K562 (cell line): ENCODE results near the gene DGKK. TPM values are rescaled to one million over a fixed set of nuclear protein-coding genes. Genes with fewer than 3 reads are reported as not detected.

Experiments used
- ATAC-seq: fragments of 200-7000 bp; cut with Tn5 transposase; 3 replicates; pipeline ENCODE4 v1.9.1; 2020; ENCODE audit warnings: moderate library complexity
- BruUV-seq: library from RNA; stranded (reverse); fragments of 400-500 nt; replicated peaks from 2 replicates; lab custom pipeline; 2021; lab: Mats Ljungman, UMichigan
- CTCF ChIA-PET: fragments of 300-600 bp; formaldehyde crosslinking; extraction: SDS; loops from one replicate; lab custom pipeline; 2021; ENCODE audit warnings: low intra/inter-chr PET ratio; lab: Yijun Ruan, JAX
- POLR2A ChIA-PET: fragments of 300-600, 350-650 bp; sonication (Branson Sonifier 250); formaldehyde crosslinking; extraction: SDS; loops from one replicate; lab custom pipeline; 2021; ENCODE audit warnings: antibody characterized with exemption, inconsistent platforms; lab: Yijun Ruan, JAX
- DNase-seq, 4 experiments: peaks; one replicate each; pipeline versions ENCODE4 v3.0.0 to v3.0.0-alpha.2; 2011 to 2018; ENCODE audit warnings: low spot score in 3 of 4, mixed read lengths in 3 of 4; ENCODE audit errors: extremely low read depth in 1 of 4
- FAIRE-seq: peaks from 2 replicates; lab custom pipeline; 2011; peaks lifted over from hg19 to GRCh38; lab: Jason Lieb, UNC
- H2AFZ ChIP-seq: 2 replicates; pipeline ENCODE4 v1.6.0; 2011; ENCODE audit warnings: low read depth, low read length, control low read depth, inconsistent platforms
- H3K27ac ChIP-seq: fragments of 200-600 bp; 3 replicates; pipeline ENCODE4 v1.8.0; 2011; ENCODE audit warnings: low read depth, mild to moderate bottlenecking, control low read depth, inconsistent platforms, low read length, moderate library complexity, mixed read lengths; ENCODE audit errors: extremely low read depth
- H3K27me3 ChIP-seq, 2 experiments: fragments of 300-600 bp in 1 of 2; 2 replicates in 1 of 2; 3 replicates in 1 of 2; pipeline versions ENCODE4 v1.6.0 to v1.8.0; 2011; ENCODE audit warnings: inconsistent platforms in 2 of 2, low read length in 2 of 2, mild to moderate bottlenecking in 1 of 2, mixed read lengths in 1 of 2, moderate library complexity in 1 of 2; ENCODE audit not compliant: control insufficient read depth in 2 of 2, insufficient read depth in 2 of 2
- H3K36me3 ChIP-seq: fragments of 300-600 bp; 3 replicates; pipeline ENCODE4 v1.8.0; 2011; ENCODE audit warnings: mild to moderate bottlenecking, low read length, inconsistent platforms; ENCODE audit not compliant: control insufficient read depth, insufficient read depth
- H3K4me1 ChIP-seq, 2 experiments: fragments of 200-600 bp in 1 of 2; replicated peaks in 1 of 2; 2 replicates in 1 of 2; 3 replicates in 1 of 2; pipeline versions ENCODE4 v1.5.1 to v1.8.0; 2011; ENCODE audit warnings: inconsistent platforms in 2 of 2, low read length in 2 of 2, mild to moderate bottlenecking in 1 of 2, mixed read lengths in 1 of 2, moderate library complexity in 1 of 2; ENCODE audit not compliant: control insufficient read depth in 2 of 2, insufficient read depth in 2 of 2
- H3K4me2 ChIP-seq: 2 replicates; pipeline ENCODE4 v1.6.1; 2011; ENCODE audit warnings: low read length, control low read depth, inconsistent platforms, mixed read lengths; ENCODE audit not compliant: insufficient read depth
- H3K4me3 ChIP-seq: fragments of 200-600 bp; sonication (generic), shearing (Covaris generic); 2 replicates; pipeline ENCODE4 v1.5.1; 2016; ENCODE audit warnings: control low read depth, inconsistent platforms
- H3K79me2 ChIP-seq: fragments of 200-600 bp; 3 replicates; pipeline ENCODE4 v1.8.0; 2011; ENCODE audit warnings: low read length, inconsistent platforms; ENCODE audit not compliant: control insufficient read depth, insufficient read depth
- H3K9ac ChIP-seq, 2 experiments: 2 replicates each; pipeline versions ENCODE4 v1.6.0 to v1.6.1; 2011; ENCODE audit warnings: low read depth in 2 of 2, low read length in 2 of 2, control low read depth in 1 of 2, inconsistent platforms in 1 of 2, mild to moderate bottlenecking in 1 of 2, mixed read lengths in 1 of 2; ENCODE audit not compliant: insufficient read depth in 1 of 2
- H3K9me1 ChIP-seq: one replicate; pipeline ENCODE4 v1.6.0; 2011; ENCODE audit warnings: inconsistent platforms, mild to moderate bottlenecking, low read length, moderate library complexity; ENCODE audit not compliant: control insufficient read depth, insufficient read depth
- H3K9me3 ChIP-seq: replicated peaks from 2 replicates; pipeline ENCODE4 v1.5.1; 2011; ENCODE audit warnings: low read depth, low read length, inconsistent platforms; ENCODE audit not compliant: control insufficient read depth, insufficient read depth
- H4K20me1 ChIP-seq: replicated peaks from 2 replicates; pipeline ENCODE4 v1.6.1; 2011; ENCODE audit warnings: low read length, inconsistent platforms, mixed read lengths; ENCODE audit not compliant: control insufficient read depth, insufficient read depth
- CBFA2T2 ChIP-seq: fragments of 450-650 bp; conservative IDR thresholded peaks from 2 replicates; pipeline ENCODE4 v1.6.1; 2017; ENCODE audit warnings: mild to moderate bottlenecking
- DIDO1 ChIP-seq: fragments of 450-650 bp; IDR thresholded peaks from 2 replicates; pipeline ENCODE4 v1.6.1; 2016; ENCODE audit warnings: low read depth, missing biosample characterization, missing genetic modification characterization
- HDAC8 ChIP-seq: fragments of 450-650 bp; IDR thresholded peaks from 2 replicates; pipeline ENCODE4 v1.6.1; 2016; ENCODE audit warnings: mild to moderate bottlenecking, missing genetic modification characterization, moderate library complexity, missing compliant biosample characterization
- HNRNPK ChIP-seq: fragments of 200-400 bp; formaldehyde crosslinking; IDR thresholded peaks from one replicate; pipeline ENCODE4 v1.6.1; 2018; ENCODE audit warnings: mild to moderate bottlenecking, low read depth, low read length; ENCODE audit not compliant: poor library complexity, severe bottlenecking
- JUNB ChIP-seq: fragments of 450-650 bp; formaldehyde crosslinking; conservative IDR thresholded peaks from 2 replicates; pipeline ENCODE4 v1.4.0; 2020; ENCODE audit warnings: mild to moderate bottlenecking
- MAFF ChIP-seq: IDR thresholded peaks from 2 replicates; pipeline ENCODE4 v1.6.1; 2012; ENCODE audit warnings: low read length, improper control_type of control experiment
- MTA3 ChIP-seq: fragments of 450-650 bp; formaldehyde crosslinking; IDR thresholded peaks from 2 replicates; pipeline ENCODE4 v1.6.1; 2017; ENCODE audit warnings: mild to moderate bottlenecking, borderline replicate concordance
- RBM15 ChIP-seq: fragments of 200-400 bp; formaldehyde crosslinking; IDR thresholded peaks from 2 replicates; pipeline ENCODE4 v1.6.1; 2018; ENCODE audit warnings: mild to moderate bottlenecking, low read length, moderate library complexity; ENCODE audit not compliant: insufficient read depth
- SRSF9 ChIP-seq: fragments of 200-400 bp; formaldehyde crosslinking; IDR thresholded peaks from 2 replicates; pipeline ENCODE4 v1.6.1; 2017; ENCODE audit warnings: low read depth, low read length, borderline replicate concordance
- TEAD1 ChIP-seq, 2 experiments: fragments of 450-650 bp in 1 of 2; sonication (generic) in 1 of 2; formaldehyde crosslinking; IDR thresholded peaks; 2 replicates each; pipeline versions ENCODE4 v1.4.0 to v1.8.0; 2020 to 2022; ENCODE audit warnings: mild to moderate bottlenecking in 2 of 2, missing genetic modification reagents in 1 of 2
- TOE1 ChIP-seq, 2 experiments: fragments of 450-650 bp in 1 of 2; sonication (generic) in 1 of 2; formaldehyde crosslinking in 1 of 2; IDR thresholded peaks; 2 replicates each; pipeline versions ENCODE4 v1.7.1 to v1.8.0; 2016 to 2022; ENCODE audit warnings: borderline replicate concordance in 2 of 2, mild to moderate bottlenecking in 2 of 2, antibody characterized with exemption in 1 of 2, inconsistent platforms in 1 of 2, low read depth in 1 of 2, missing genetic modification reagents in 1 of 2, moderate library complexity in 1 of 2
- XRCC3 ChIP-seq: fragments of 450-650 bp; IDR thresholded peaks from 2 replicates; pipeline ENCODE4 v1.6.1; 2017; ENCODE audit warnings: mild to moderate bottlenecking, moderate library complexity
- ZBTB8A ChIP-seq: fragments of 450-650 bp; IDR thresholded peaks from 2 replicates; pipeline ENCODE4 v1.6.1; 2018; ENCODE audit warnings: mild to moderate bottlenecking, moderate library complexity; ENCODE audit not compliant: partially characterized antibody
- ZNF175 ChIP-seq: fragments of 200-800 bp; sonication (Bioruptor generic); IDR thresholded peaks from 2 replicates; pipeline ENCODE4 v1.6.1; 2016; ENCODE audit warnings: low read depth, mild to moderate bottlenecking, missing genetic modification characterization, missing compliant biosample characterization
- ZNF280A ChIP-seq: fragments of 450-650 bp; IDR thresholded peaks from 2 replicates; pipeline ENCODE4 v1.6.1; 2018; ENCODE audit warnings: mild to moderate bottlenecking, low read depth; ENCODE audit not compliant: partially characterized antibody
- ZNF282 ChIP-seq: sonication (generic); formaldehyde crosslinking; IDR thresholded peaks from 2 replicates; pipeline ENCODE4 v1.8.1; 2023; ENCODE audit warnings: missing genetic modification reagents
- ZNF586 ChIP-seq: fragments of 450-650 bp; formaldehyde crosslinking; conservative IDR thresholded peaks from 2 replicates; pipeline ENCODE4 v1.4.0; 2020; ENCODE audit warnings: mild to moderate bottlenecking, moderate library complexity
- WGBS: fragments of 100-300 bp; shearing (Covaris generic); methylation state at CpG from one replicate; pipeline ENCODE4 v1.1.6; 2016; ENCODE audit warnings: low coverage, mixed read lengths; ENCODE audit not compliant: insufficient coverage; ENCODE audit errors: missing lambda C conversion rate; 5-methylcytosine and 5-hydroxymethylcytosine counted together
- in situ Hi-C: fragments of 300-500 bp; cut with MboI; formaldehyde crosslinking; loops from 4 replicates; pipeline ENCODE4 v1.15.0; 2018; ENCODE audit warnings: inconsistent platforms, mixed read lengths
- intact Hi-C: fragments of 100-400 bp; cut with micrococcal nuclease; formaldehyde crosslinking; loops from 2 replicates; pipeline ENCODE4 v1.14.2; 2022
- polyA plus RNA-seq, 8 experiments: library from polyadenylated mRNA; depleted of rRNA in 4 of 8; stranded (reverse) in 5 of 8; unstranded in 3 of 8; fragments of >200 nt; fragmentation: Nextera tagmentation in 2 of 8; fragmentation: Illumina TruSeq in 1 of 8; extraction: Ambion mirVana in 2 of 8; extraction: Trizol in 1 of 8; gene quantifications; 2 replicates each; pipeline versions ENCODE4 v1.2.1 to v1.2.3, GENCODE V29; 2011 to 2014; ENCODE audit warnings: inconsistent platforms in 1 of 8, missing spikeins in 1 of 8
- total RNA-seq, 7 experiments: library from RNA; depleted of rRNA in 6 of 7; stranded (reverse); fragments of >200 nt in 6 of 7; fragmentation: Illumina TruSeq in 2 of 7; extraction: Trizol in 2 of 7; gene quantifications; 2 replicates each; pipeline versions ENCODE4 v1.2.1 to v1.2.3, GENCODE V29; 2011 to 2021; ENCODE audit warnings: low replicate concordance in 1 of 7

Gene DGKK
- total and polyA plus RNA-seq, 9 of the 15 experiments (the other 6 are each of a cell fraction or from before 2014, with no cell fraction given), result not detected

GRCh38 chrX:50402886-50403285 lies 67.7 kb downstream of the DGKK start:
- BruUV-seq, result no TSS peak
- in situ Hi-C loops (no loop called here), intact Hi-C loops (no loop called here)
- no peak overlapping the region for H2AFZ ChIP-seq
- ATAC-seq (no peak), DNase-seq (no peak), FAIRE-seq (no peak)
- no peak overlapping the region for H3K4me3 ChIP-seq
- H4K20me1 ChIP-seq, result no peaks in the 10 kb centered on the region
- no peaks in the 10 kb centered on the region for H3K79me2 ChIP-seq
- H3K9me3 ChIP-seq, result no peaks in the 10 kb centered on the region
- POLR2A ChIA-PET, result no interaction called here
- 3% methylated on average over 3 of the region's 3 CpGs for WGBS
- H3K27me3 ChIP-seq, result no peaks in the 10 kb centered on the region
- no peak overlapping the region for H3K4me2 ChIP-seq
- no peaks in the 10 kb centered on the region for H3K36me3 ChIP-seq
- H3K4me1 ChIP-seq, result no peaks in the 10 kb centered on the region
- no peaks in the 10 kb centered on the region for H3K9me1 ChIP-seq
- TF ChIP-seq DIDO1 (tag) (no peak), TEAD1 (CRISPR knock-in tag; IDR thresholded peaks at IDR 0.05) (no peak), MAFF (no peak), JUNB (CRISPR knock-in tag) (no peak), ZNF282 (CRISPR knock-in tag) (no peak), MTA3 (no peak)
- H3K9ac ChIP-seq, result no peak overlapping the region
- CTCF ChIA-PET, result no interaction called here
- no peak overlapping the region for H3K27ac ChIP-seq

GRCh38 chrX:50393902-50394301 lies 76.7 kb downstream of the DGKK start:
- Histone ChIP-seq H3K4me3 (no peak overlapping the region), H3K27ac (no peak overlapping the region), H3K9me1 (no peaks in the 10 kb centered on the region), H3K27me3 (no peaks in the 10 kb centered on the region), H3K9me3 (no peaks in the 10 kb centered on the region), H3K9ac (no peak overlapping the region), H4K20me1 (no peaks in the 10 kb centered on the region), H3K4me2 (no peak overlapping the region), H3K36me3 (no peaks in the 10 kb centered on the region), H2AFZ (no peak overlapping the region), H3K4me1 (no peaks in the 10 kb centered on the region), H3K79me2 (no peaks in the 10 kb centered on the region)
- ATAC-seq (no peak), FAIRE-seq (no peak), DNase-seq (no peak)
- intact Hi-C loops (no loop called here), in situ Hi-C loops (no loop called here)
- 8% methylated on average over 2 of the region's 2 CpGs for WGBS
- POLR2A ChIA-PET, result no interaction called here
- CTCF ChIA-PET, result no interaction called here
- BruUV-seq, result no TSS peak
- no peak for TF ChIP-seq SRSF9
- no peak for TF ChIP-seq ZBTB8A
- TF ChIP-seq ZNF280A, result no peak
- TF ChIP-seq HDAC8 (tag), result no peak
- TF ChIP-seq CBFA2T2, result no peak
- TF ChIP-seq XRCC3, result no peak
- TF ChIP-seq HNRNPK, result no peak
- no peak for TF ChIP-seq RBM15
- no peak for TF ChIP-seq ZNF175 (CRISPR knock-in tag)
- no peak for TF ChIP-seq TOE1 (IDR thresholded peaks at IDR 0.05; ENCODE audit: borderline replicate concordance)
- TF ChIP-seq TOE1 (CRISPR knock-in tag; IDR thresholded peaks at IDR 0.05; ENCODE audit: borderline replicate concordance, low read depth), result no peak
- no peak for TF ChIP-seq ZNF586
